ENCODE measurements around the gene PSMA3. TPM values are rescaled to one million over a fixed set of nuclear protein-coding genes. Genes with fewer than 3 reads are reported as not detected.

Gene PSMA3
- total and polyA plus RNA-seq, 2 of the 8 experiments (the other 6 are each of a cell fraction or from before 2014, with no cell fraction given): 285 to 507 TPM

- TF ChIP-seq NRF1 (IDR thresholded peaks at IDR 0.05; ENCODE audit: low read depth, low read length) (no peak), SAP30 (IDR thresholded peaks at IDR 0.05; ENCODE audit: insufficient read depth, insufficient replicate concordance, low read length) (no peak), SRF (IDR thresholded peaks at IDR 0.05; ENCODE audit: low read depth, low read length) (no peak), KDM4A (IDR thresholded peaks at IDR 0.05; ENCODE audit: low read depth, low read length, severe bottlenecking) (no peak), GTF2F1 (IDR thresholded peaks at IDR 0.05; ENCODE audit: borderline replicate concordance, low read depth, low read length) (no peak)
Measured at GRCh38 chr14:58282925-58283593, 38.4 kb downstream of the PSMA3 start (continued).
